ENCODE results near the gene EPG5. TPM values are rescaled to one million over a fixed set of nuclear protein-coding genes. Genes with fewer than 3 reads are reported as not detected.

Gene EPG5
- total RNA-seq, 1 donor from 2014 or later = 38.5 TPM

DNA sequence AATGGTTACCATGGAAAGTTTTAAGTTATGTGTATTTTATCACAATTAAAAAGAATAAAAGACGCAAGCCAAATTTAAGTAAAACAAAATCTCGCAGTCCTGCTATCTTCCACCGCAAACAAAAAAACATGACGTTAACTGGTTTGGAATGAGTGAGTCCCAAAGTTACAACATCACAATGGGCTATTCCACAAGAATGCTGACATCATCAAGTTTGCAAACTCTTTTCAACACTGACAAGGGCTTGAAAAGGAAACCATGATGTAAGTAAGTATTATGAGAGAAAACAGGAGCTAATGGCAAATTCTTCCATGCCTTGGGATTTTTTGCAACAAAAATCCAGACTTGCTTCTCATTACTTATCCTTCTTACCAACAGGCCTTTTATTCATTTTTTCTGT is 110.6 kb downstream of the EPG5 start:
- TF ChIP-seq, protein P1, sequence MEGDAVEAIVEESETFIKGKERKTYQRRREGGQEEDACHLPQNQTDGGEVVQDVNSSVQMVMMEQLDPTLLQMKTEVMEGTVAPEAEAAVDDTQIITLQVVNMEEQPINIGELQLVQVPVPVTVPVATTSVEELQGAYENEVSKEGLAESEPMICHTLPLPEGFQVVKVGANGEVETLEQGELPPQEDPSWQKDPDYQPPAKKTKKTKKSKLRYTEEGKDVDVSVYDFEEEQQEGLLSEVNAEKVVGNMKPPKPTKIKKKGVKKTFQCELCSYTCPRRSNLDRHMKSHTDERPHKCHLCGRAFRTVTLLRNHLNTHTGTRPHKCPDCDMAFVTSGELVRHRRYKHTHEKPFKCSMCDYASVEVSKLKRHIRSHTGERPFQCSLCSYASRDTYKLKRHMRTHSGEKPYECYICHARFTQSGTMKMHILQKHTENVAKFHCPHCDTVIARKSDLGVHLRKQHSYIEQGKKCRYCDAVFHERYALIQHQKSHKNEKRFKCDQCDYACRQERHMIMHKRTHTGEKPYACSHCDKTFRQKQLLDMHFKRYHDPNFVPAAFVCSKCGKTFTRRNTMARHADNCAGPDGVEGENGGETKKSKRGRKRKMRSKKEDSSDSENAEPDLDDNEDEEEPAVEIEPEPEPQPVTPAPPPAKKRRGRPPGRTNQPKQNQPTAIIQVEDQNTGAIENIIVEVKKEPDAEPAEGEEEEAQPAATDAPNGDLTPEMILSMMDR (IDR thresholded peaks at IDR 0.05) = no peak
- no peak overlapping the region for H3K27ac ChIP-seq
- H3K4me1 ChIP-seq = no peaks in the 10 kb centered on the region
- no peaks in the 10 kb centered on the region for H3K9me3 ChIP-seq
- ATAC-seq (no peak), DNase-seq (no peak)
- H3K4me3 ChIP-seq = no peak overlapping the region
- H3K36me3 ChIP-seq = peaks cover 98% of the 10 kb centered on the region
- no peaks in the 10 kb centered on the region for H3K27me3 ChIP-seq
- intact Hi-C loops (cut with DNase I) = no loop called here

DNA sequence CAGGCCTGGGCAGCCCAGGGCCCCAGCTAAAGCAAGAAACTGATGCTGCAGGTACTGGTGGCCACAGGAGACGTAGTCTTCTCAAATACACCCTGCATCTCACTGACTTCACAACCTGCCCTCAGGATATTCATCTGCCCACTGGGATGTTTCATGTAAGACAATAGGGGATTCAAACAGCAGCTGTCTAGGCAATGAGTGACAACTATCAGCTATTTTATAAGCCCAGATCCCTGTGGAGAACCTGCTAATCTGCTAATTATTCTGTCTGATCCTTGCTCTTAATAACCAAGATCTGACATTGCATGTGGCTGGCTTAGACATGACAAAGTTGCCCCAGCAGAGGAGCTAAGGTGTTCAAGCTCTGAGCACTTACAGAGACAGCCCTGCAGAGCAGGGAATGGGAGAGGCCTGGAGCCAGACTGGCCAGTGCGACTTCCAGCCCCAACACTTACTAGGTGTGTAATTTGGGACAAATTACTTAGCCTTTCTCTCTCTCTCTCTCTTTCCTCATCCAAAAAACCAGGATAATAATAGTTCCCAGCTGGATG is 113.0 kb downstream of the EPG5 start:
- no peak for ATAC-seq
- Histone ChIP-seq H3K27ac (no peak overlapping the region), H3K27me3 (no peaks in the 10 kb centered on the region), H3K4me3 (no peak overlapping the region), H3K4me1 (no peaks in the 10 kb centered on the region), H3K36me3 (peaks cover 88% of the 10 kb centered on the region), H3K9me3 (no peaks in the 10 kb centered on the region)
- intact Hi-C loops (cut with DNase I) = no loop called here
- no peak for DNase-seq
- TF ChIP-seq, protein P1 (IDR thresholded peaks at IDR 0.05) = no peak

GRCh38 chr18:45852631-45853030 is 114.5 kb downstream of the EPG5 start:
- DNase-seq (no peak), ATAC-seq (no peak)
- H3K27ac ChIP-seq = no peak overlapping the region
- no peak overlapping the region for H3K4me3 ChIP-seq
- intact Hi-C loops (cut with DNase I) = no loop called here
- H3K4me1 ChIP-seq = no peaks in the 10 kb centered on the region
- H3K36me3 ChIP-seq = peaks cover 75% of the 10 kb centered on the region
- no peaks in the 10 kb centered on the region for H3K9me3 ChIP-seq
- H3K27me3 ChIP-seq = no peaks in the 10 kb centered on the region
- TF ChIP-seq, protein P1 (IDR thresholded peaks at IDR 0.05) = no peak

DNA sequence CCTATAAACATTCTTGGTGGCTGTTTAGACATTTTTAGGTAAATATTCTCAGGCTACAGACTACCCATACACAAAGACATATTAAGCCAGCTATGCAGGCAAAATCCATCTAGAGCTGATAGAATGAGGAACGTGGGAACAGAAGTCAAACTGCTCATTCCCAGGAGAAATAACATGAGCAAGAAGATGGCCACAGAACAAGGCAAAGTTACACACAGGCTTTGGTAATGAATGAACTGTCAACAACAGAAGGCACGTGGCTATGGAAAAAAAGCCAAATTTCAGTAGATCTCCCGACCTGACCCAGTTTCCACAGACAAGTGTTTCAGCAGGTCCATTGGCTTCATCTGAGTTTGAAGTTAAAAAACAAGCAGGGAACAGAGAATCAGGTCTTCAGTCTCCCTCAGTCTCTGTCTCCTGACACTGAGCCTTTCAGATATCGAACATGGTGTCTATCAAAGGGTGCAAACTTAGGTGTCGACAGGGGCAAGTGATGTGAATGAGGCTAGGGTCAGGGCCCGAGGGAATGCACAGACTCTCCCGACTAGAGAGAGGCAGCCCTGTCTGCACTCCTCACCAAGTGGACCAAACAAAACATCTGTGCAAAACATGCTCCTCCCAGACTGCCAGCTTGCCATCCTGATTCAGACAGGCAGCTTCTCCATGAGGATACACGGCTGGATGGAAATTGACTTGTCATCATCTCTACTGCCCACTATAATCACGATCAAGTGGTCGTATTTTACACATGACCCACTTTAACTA is 115.8 kb downstream of the EPG5 start:
- intact Hi-C loops (cut with DNase I) = no loop called here
- no peak for ATAC-seq
- Histone ChIP-seq H3K4me3 (no peak overlapping the region), H3K36me3 (peaks cover 62% of the 10 kb centered on the region), H3K4me1 (no peaks in the 10 kb centered on the region), H3K27ac (no peak overlapping the region), H3K27me3 (no peaks in the 10 kb centered on the region), H3K9me3 (no peaks in the 10 kb centered on the region)
- TF ChIP-seq, protein P1 (IDR thresholded peaks at IDR 0.05) = no peak
- no peak for DNase-seq

GRCh38 chr18:45850021-45850420 is 117.1 kb downstream of the EPG5 start:
- Histone ChIP-seq H3K9me3 (no peaks in the 10 kb centered on the region), H3K36me3 (peaks cover 49% of the 10 kb centered on the region), H3K27ac (no peak overlapping the region), H3K4me1 (no peaks in the 10 kb centered on the region), H3K27me3 (no peaks in the 10 kb centered on the region), H3K4me3 (no peak overlapping the region)
- TF ChIP-seq, protein P1 (IDR thresholded peaks at IDR 0.05) = peak; percentile 17
- intact Hi-C loops (cut with DNase I) = no loop called here
- ATAC-seq = peak; percentile 41
- no peak for DNase-seq
